BE2C (cell line): ENCODE results near the gene UNKL.

Experiments
- DNase-seq: peaks from one replicate; pipeline ENCODE4 v3.0.0-alpha.2; 2020
- H3K27me3 ChIP-seq: fragments of 250-450 bp; sonication (Bioruptor Pico); 2 replicates; pipeline ENCODE4 v1.5.1; 2020; ENCODE audit warnings: mild to moderate bottlenecking
- H3K36me3 ChIP-seq: fragments of 250-450 bp; sonication (Bioruptor Pico); 2 replicates; pipeline ENCODE4 v1.5.1; 2020; ENCODE audit warnings: mild to moderate bottlenecking
- H3K4me1 ChIP-seq: fragments of 250-450 bp; sonication (Bioruptor Pico); 2 replicates; pipeline ENCODE4 v1.5.1; 2020
- H3K4me3 ChIP-seq: 2 replicates; pipeline ENCODE4 v1.5.1; 2011; ENCODE audit warnings: low read depth, low read length
- H3K9me3 ChIP-seq: fragments of 250-450 bp; sonication (Bioruptor Pico); 2 replicates; pipeline ENCODE4 v1.5.1; 2020
- TF ChIP-seq, protein P1 (sequence below): IDR thresholded peaks from 2 replicates; pipeline ENCODE4 v1.5.1; 2012; ENCODE audit warnings: mild to moderate bottlenecking, low read depth, low read length

UNKL gene

DNA sequence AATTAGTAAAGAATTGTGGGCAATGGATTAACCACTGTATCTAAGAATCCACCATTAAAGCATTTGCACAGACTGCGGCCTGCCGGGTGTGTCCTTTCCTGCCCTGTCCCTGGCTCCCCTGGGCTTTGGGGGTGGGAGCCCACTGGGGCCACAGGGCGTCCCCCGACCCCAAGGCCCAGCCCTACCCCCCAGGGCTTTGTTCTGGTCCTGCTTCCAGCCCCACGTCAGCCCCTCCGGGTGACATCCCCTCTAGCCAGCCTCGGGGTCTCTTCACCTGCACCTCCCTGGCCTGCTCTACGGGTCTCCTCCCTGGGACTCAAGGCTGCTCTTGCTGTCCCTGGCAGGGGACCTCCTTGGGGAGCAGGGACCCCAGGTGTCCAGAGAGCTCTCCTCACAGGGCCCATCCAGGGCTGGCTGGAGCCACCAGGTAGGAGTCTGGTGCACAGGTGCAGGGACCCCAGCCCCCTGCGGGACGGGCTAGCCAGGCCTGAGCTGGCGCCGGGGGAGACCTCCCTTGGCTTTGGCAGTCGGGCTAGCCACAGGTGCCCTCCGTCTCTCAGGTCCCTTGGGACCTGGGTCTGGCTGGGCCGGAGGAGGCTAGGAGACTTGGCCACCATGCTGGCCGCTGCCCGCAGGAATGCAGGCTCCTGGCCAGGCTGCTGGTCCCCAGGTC lies 87.4 kb downstream of the UNKL start:
- TF ChIP-seq, protein P1, sequence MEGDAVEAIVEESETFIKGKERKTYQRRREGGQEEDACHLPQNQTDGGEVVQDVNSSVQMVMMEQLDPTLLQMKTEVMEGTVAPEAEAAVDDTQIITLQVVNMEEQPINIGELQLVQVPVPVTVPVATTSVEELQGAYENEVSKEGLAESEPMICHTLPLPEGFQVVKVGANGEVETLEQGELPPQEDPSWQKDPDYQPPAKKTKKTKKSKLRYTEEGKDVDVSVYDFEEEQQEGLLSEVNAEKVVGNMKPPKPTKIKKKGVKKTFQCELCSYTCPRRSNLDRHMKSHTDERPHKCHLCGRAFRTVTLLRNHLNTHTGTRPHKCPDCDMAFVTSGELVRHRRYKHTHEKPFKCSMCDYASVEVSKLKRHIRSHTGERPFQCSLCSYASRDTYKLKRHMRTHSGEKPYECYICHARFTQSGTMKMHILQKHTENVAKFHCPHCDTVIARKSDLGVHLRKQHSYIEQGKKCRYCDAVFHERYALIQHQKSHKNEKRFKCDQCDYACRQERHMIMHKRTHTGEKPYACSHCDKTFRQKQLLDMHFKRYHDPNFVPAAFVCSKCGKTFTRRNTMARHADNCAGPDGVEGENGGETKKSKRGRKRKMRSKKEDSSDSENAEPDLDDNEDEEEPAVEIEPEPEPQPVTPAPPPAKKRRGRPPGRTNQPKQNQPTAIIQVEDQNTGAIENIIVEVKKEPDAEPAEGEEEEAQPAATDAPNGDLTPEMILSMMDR: no peak
- Histone ChIP-seq H3K36me3 (peaks cover 25% of the 10 kb centered on the region), H3K4me3 (no peak overlapping the region), H3K27me3 (peaks cover 9% of the 10 kb centered on the region), H3K9me3 (peaks cover 5% of the 10 kb centered on the region; the same call in 1 of the 2 replicates), H3K4me1 (peaks cover 5% of the 10 kb centered on the region; the same call in 1 of the 2 replicates)
- no peak for DNase-seq

DNA sequence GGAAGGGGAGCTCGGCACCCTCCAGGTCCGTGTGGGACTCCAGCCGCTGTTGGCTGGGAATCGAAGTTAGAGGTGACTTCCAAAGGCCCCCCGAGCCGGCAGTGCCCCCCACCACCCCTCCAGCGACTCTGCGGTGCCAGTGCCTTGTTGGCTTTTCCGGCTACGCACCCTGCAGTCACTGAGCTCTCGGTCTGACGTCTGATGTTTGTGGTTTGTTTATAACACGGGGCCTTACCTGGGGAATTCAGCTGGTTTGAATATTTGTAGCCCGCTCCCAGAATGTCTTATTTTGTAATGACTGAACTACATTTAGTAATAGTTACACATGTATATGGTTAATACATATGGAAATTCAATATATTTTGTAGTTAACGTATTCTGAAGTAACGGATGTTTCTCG lies 88.1 kb downstream of the UNKL start:
- Histone ChIP-seq H3K4me3 (no peak overlapping the region), H3K36me3 (peaks cover 30% of the 10 kb centered on the region), H3K4me1 (no peaks in the 10 kb centered on the region), H3K9me3 (peaks cover 5% of the 10 kb centered on the region; the same call in 1 of the 2 replicates), H3K27me3 (peaks cover 2% of the 10 kb centered on the region)
- DNase-seq: no peak
- TF ChIP-seq, protein P1: no peak

- DNase-seq: no peak
- no peaks in the 10 kb centered on the region for H3K4me1 ChIP-seq
- TF ChIP-seq, protein P1: no peak
- peaks cover 5% of the 10 kb centered on the region; the same call in 1 of the 2 replicates for H3K9me3 ChIP-seq
- H3K36me3 ChIP-seq: peaks cover 34% of the 10 kb centered on the region
- H3K4me3 ChIP-seq: no peak overlapping the region
- no peaks in the 10 kb centered on the region for H3K27me3 ChIP-seq
These were observed 88.7 kb downstream of the UNKL start for GRCh38 chr16:1325673-1326371.

GRCh38 chr16:1325261-1325660 lies 89.2 kb downstream of the UNKL start:
- H3K9me3 ChIP-seq: peaks cover 2% of the 10 kb centered on the region; the same call in 1 of the 2 replicates
- H3K4me1 ChIP-seq: no peaks in the 10 kb centered on the region
- peaks cover 40% of the 10 kb centered on the region for H3K36me3 ChIP-seq
- TF ChIP-seq, protein P1: no peak
- no peak overlapping the region for H3K4me3 ChIP-seq
- DNase-seq: no peak
- no peaks in the 10 kb centered on the region for H3K27me3 ChIP-seq

GRCh38 chr16:1324286-1324826 lies 90.1 kb downstream of the UNKL start:
- no peak overlapping the region for H3K4me3 ChIP-seq
- H3K36me3 ChIP-seq: peaks cover 49% of the 10 kb centered on the region
- TF ChIP-seq, protein P1: no peak
- H3K27me3 ChIP-seq: no peaks in the 10 kb centered on the region
- no peak for DNase-seq
- no peaks in the 10 kb centered on the region for H3K9me3 ChIP-seq
- H3K4me1 ChIP-seq: no peaks in the 10 kb centered on the region
